ENCODE data around the gene SERPINA5. TPM values are rescaled to one million over a fixed set of nuclear protein-coding genes. Genes with fewer than 3 reads are reported as not detected.

Gene SERPINA5
- total RNA-seq, 1 experiment from 2014 or later = not detected

- intact Hi-C loops (cut with micrococcal nuclease; ENCODE audit: unreplicated experiment) = no loop called here
- CTCF ChIA-PET = no interaction called here
- Histone ChIP-seq H3K4me1 (replicated peaks; ENCODE audit: insufficient read depth) (no peaks in the 10 kb centered on the region), H3K79me2 (ENCODE audit: low read depth) (no peaks in the 10 kb centered on the region), H4K20me1 (ENCODE audit: insufficient read depth) (no peaks in the 10 kb centered on the region), H2AFZ (no peak overlapping the region), H3K27me3 (ENCODE audit: insufficient read depth, low read depth) (no peaks in the 10 kb centered on the region), H3K36me3 (ENCODE audit: low read depth) (no peaks in the 10 kb centered on the region), H3K4me3 (no peak overlapping the region), H3K27ac (no peak overlapping the region), H3K9me3 (ENCODE audit: insufficient read depth, low read depth) (no peaks in the 10 kb centered on the region), H3F3A (ENCODE audit: insufficient read depth, low read depth) (no peaks in the 10 kb centered on the region), H3K9me2 (ENCODE audit: insufficient read depth) (no peaks in the 10 kb centered on the region), H3K4me2 (no peak overlapping the region)
- DNase-seq = no peak
- no peak for TF ChIP-seq CTCF (conservative IDR thresholded peaks at IDR 0.05)
- no peak for TF ChIP-seq EZH2 (IDR thresholded peaks at IDR 0.05; ENCODE audit: low read depth)
- no TSS peak for BruUV-seq (replicated peaks)
- POLR2A ChIA-PET (ENCODE audit: unreplicated experiment) = no interaction called here
These were observed 11.2 kb downstream of the SERPINA5 start for GRCh38 chr14:94592457-94592856.

DNA sequence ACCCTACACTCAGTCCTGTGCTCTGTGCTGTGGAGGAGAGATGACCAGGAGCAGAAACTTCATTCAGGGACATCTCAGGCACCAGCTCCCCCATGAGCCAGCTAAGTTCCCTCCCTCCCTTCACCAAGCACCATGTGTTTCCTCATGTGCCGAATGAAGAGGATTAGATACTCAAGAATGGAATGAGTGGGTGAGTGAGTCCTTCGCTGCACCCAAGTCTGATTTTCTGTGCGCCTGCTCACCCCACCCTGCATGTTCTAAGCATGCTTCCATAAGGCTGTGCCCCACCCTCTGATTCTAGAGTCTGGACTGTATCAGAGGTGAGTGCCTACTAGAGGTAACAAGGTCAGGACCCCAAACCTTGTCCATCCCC, 12.1 kb downstream of the SERPINA5 start:
- TF ChIP-seq CTCF (conservative IDR thresholded peaks at IDR 0.05) (no peak), EZH2 (IDR thresholded peaks at IDR 0.05; ENCODE audit: low read depth) (no peak)
- Histone ChIP-seq H3K79me2 (ENCODE audit: low read depth) (no peaks in the 10 kb centered on the region), H3K27me3 (ENCODE audit: insufficient read depth, low read depth) (no peaks in the 10 kb centered on the region), H3K27ac (no peak overlapping the region), H2AFZ (no peak overlapping the region), H3F3A (ENCODE audit: insufficient read depth, low read depth) (no peaks in the 10 kb centered on the region), H3K4me2 (no peak overlapping the region), H3K4me3 (no peak overlapping the region), H3K36me3 (ENCODE audit: low read depth) (no peaks in the 10 kb centered on the region), H3K9me2 (ENCODE audit: insufficient read depth) (no peaks in the 10 kb centered on the region), H4K20me1 (ENCODE audit: insufficient read depth) (no peaks in the 10 kb centered on the region), H3K9me3 (ENCODE audit: insufficient read depth, low read depth) (no peaks in the 10 kb centered on the region), H3K4me1 (replicated peaks; ENCODE audit: insufficient read depth) (no peaks in the 10 kb centered on the region)
- POLR2A ChIA-PET (ENCODE audit: unreplicated experiment) = no interaction called here
- no TSS peak for BruUV-seq (replicated peaks)
- no peak for DNase-seq
- CTCF ChIA-PET = no interaction called here
- intact Hi-C loops (cut with micrococcal nuclease; ENCODE audit: unreplicated experiment) = no loop called here

GRCh38 chr14:94593749-94594431, 12.7 kb downstream of the SERPINA5 start:
- H3K27me3 ChIP-seq (ENCODE audit: insufficient read depth, low read depth) = no peaks in the 10 kb centered on the region
- H3K27ac ChIP-seq = no peak overlapping the region
- ChIA-PET POLR2A (ENCODE audit: unreplicated experiment) (no interaction called here), CTCF (no interaction called here)
- H3K79me2 ChIP-seq (ENCODE audit: low read depth) = no peaks in the 10 kb centered on the region
- H2AFZ ChIP-seq = no peak overlapping the region
- TF ChIP-seq CTCF (conservative IDR thresholded peaks at IDR 0.05) (no peak), EZH2 (IDR thresholded peaks at IDR 0.05; ENCODE audit: low read depth) (no peak)
- no peaks in the 10 kb centered on the region for H4K20me1 ChIP-seq (ENCODE audit: insufficient read depth)
- H3K4me1 ChIP-seq (replicated peaks; ENCODE audit: insufficient read depth) = no peaks in the 10 kb centered on the region; the same call in 1 of the 2 replicates
- BruUV-seq (replicated peaks) = no TSS peak
- no peak overlapping the region for H3K4me3 ChIP-seq
- no peaks in the 10 kb centered on the region for H3K36me3 ChIP-seq (ENCODE audit: low read depth)
- no peaks in the 10 kb centered on the region for H3F3A ChIP-seq (ENCODE audit: insufficient read depth, low read depth)
- H3K9me2 ChIP-seq (ENCODE audit: insufficient read depth) = no peaks in the 10 kb centered on the region
- no peak for DNase-seq
- no peak overlapping the region for H3K4me2 ChIP-seq
- H3K9me3 ChIP-seq (ENCODE audit: insufficient read depth, low read depth) = no peaks in the 10 kb centered on the region
- intact Hi-C loops (cut with micrococcal nuclease; ENCODE audit: unreplicated experiment) = no loop called here

All from PC-9 (cell line).